Endothelial cell of umbilical vein (primary cell): Measurements from ENCODE around the gene KIF1C. TPM values are rescaled to one million over a fixed set of nuclear protein-coding genes. Genes with fewer than 3 reads are reported as not detected.

Experiments used
- BruUV-seq: library from RNA; stranded (reverse); fragments of 400-500 nt; replicated peaks from 2 replicates; lab custom pipeline; 2021; lab: Mats Ljungman, UMichigan
- CTCF ChIA-PET: fragments of 300-600, 350-600 bp; sonication (Branson Sonifier 250); formaldehyde crosslinking; loops from one replicate; lab custom pipeline; 2021; ENCODE audit warnings: antibody characterized with exemption, inconsistent platforms; lab: Charles Lee
- POLR2A ChIA-PET: fragments of 300-600, 350-600 bp; sonication (Branson Sonifier 250); formaldehyde crosslinking; loops from one replicate; lab custom pipeline; 2021; ENCODE audit warnings: antibody characterized with exemption, inconsistent platforms; lab: Charles Lee
- DNase-seq: peaks from one replicate; pipeline ENCODE4 v3.0.0-alpha.2; 2011; ENCODE audit warnings: low read depth, low spot score
- FAIRE-seq: peaks from 2 replicates; lab custom pipeline; 2011; peaks lifted over from hg19 to GRCh38; lab: Jason Lieb, UNC
- H2AFZ ChIP-seq: 2 replicates; pipeline ENCODE4 v1.6.0; 2012; ENCODE audit warnings: low read depth, low read length, control low read depth, inconsistent platforms
- H3K27ac ChIP-seq: 2 replicates; pipeline ENCODE4 v1.5.1; 2011; ENCODE audit warnings: low read depth, mild to moderate bottlenecking, control low read depth, low read length, moderate library complexity; ENCODE audit not compliant: insufficient read depth
- H3K27me3 ChIP-seq, 2 experiments: 2 replicates each; pipeline versions ENCODE4 v1.6.0 to v1.6.1; 2011; ENCODE audit warnings: low read length in 2 of 2, mixed read lengths in 1 of 2; ENCODE audit not compliant: control insufficient read depth in 2 of 2, insufficient read depth in 2 of 2
- H3K36me3 ChIP-seq, 2 experiments: 2 replicates in 1 of 2; 3 replicates in 1 of 2; pipeline ENCODE4 v1.5.1; 2011; ENCODE audit warnings: low read length in 2 of 2, mild to moderate bottlenecking in 1 of 2, moderate library complexity in 1 of 2; ENCODE audit not compliant: control insufficient read depth in 2 of 2, insufficient read depth in 2 of 2; ENCODE audit errors: extremely low read depth in 1 of 2
- H3K4me1 ChIP-seq: 3 replicates; pipeline ENCODE4 v1.5.1; 2011; ENCODE audit warnings: mild to moderate bottlenecking, low read length; ENCODE audit not compliant: control insufficient read depth, insufficient read depth; ENCODE audit errors: extremely low read depth
- H3K4me2 ChIP-seq: 2 replicates; pipeline ENCODE4 v1.6.1; 2011; ENCODE audit warnings: low read length, control low read depth, mixed read lengths; ENCODE audit not compliant: insufficient read depth
- H3K4me3 ChIP-seq, 3 experiments: fragments of 200-600 bp in 1 of 3; sonication (generic), shearing (Covaris generic) in 1 of 3; replicated peaks in 1 of 3; 2 replicates each; pipeline ENCODE4 v1.5.1; 2011 to 2016; ENCODE audit warnings: control low read depth in 3 of 3, low read length in 3 of 3, mild to moderate bottlenecking in 2 of 3, inconsistent platforms in 1 of 3, low read depth in 1 of 3, moderate library complexity in 1 of 3; ENCODE audit not compliant: insufficient read depth in 1 of 3
- H3K79me2 ChIP-seq: 2 replicates; pipeline ENCODE4 v1.6.0; 2012; ENCODE audit warnings: low read length, inconsistent platforms; ENCODE audit not compliant: control insufficient read depth, insufficient read depth
- H3K9ac ChIP-seq: replicated peaks from 2 replicates; pipeline ENCODE3; 2011; ENCODE audit warnings: low read length, control low read depth; ENCODE audit not compliant: insufficient read depth; ENCODE audit errors: extremely low read depth
- H3K9me1 ChIP-seq: replicated peaks from 3 replicates; pipeline ENCODE4 v1.6.0; 2011; ENCODE audit warnings: mild to moderate bottlenecking, low read length; ENCODE audit not compliant: control insufficient read depth, insufficient read depth; ENCODE audit errors: extremely low read depth
- H3K9me3 ChIP-seq: replicated peaks from 2 replicates; pipeline ENCODE4 v1.5.1; 2012; ENCODE audit warnings: low read length, inconsistent platforms; ENCODE audit not compliant: control insufficient read depth, insufficient read depth
- H4K20me1 ChIP-seq: replicated peaks from 2 replicates; pipeline ENCODE3; 2011; ENCODE audit warnings: mild to moderate bottlenecking, low read length; ENCODE audit not compliant: control insufficient read depth, insufficient read depth; ENCODE audit errors: extremely low read depth
- FOS ChIP-seq: IDR thresholded peaks from 2 replicates; pipeline ENCODE4 v1.6.1; 2011; ENCODE audit warnings: mild to moderate bottlenecking, low read length, moderate library complexity, borderline replicate concordance; ENCODE audit not compliant: insufficient read depth
- GATA2 ChIP-seq: IDR thresholded peaks from 2 replicates; pipeline ENCODE4 v1.7.0; 2011; ENCODE audit warnings: low read depth, mild to moderate bottlenecking, moderate library complexity, mixed read lengths, low read length; ENCODE audit not compliant: insufficient read length, insufficient read depth
- MYC ChIP-seq: IDR thresholded peaks from one replicate; pipeline ENCODE4 v1.6.1; 2011; ENCODE audit warnings: mild to moderate bottlenecking, low read depth, low read length
- dilution Hi-C: fragments of 300-500 bp; cut with MboI; formaldehyde crosslinking; loops from one replicate; pipeline ENCODE4 v1.15.0; 2019; ENCODE audit warnings: low sequenced_read_pairs; ENCODE audit not compliant: extremely low pct_ligation_motif_present
- intact Hi-C: fragments of 100-400 bp; cut with micrococcal nuclease; formaldehyde crosslinking; loops from one replicate; pipeline ENCODE4 v1.10.0; 2022
- polyA plus RNA-seq, 4 experiments: library from polyadenylated mRNA; depleted of rRNA in 3 of 4; stranded (reverse) in 3 of 4; unstranded in 1 of 4; fragments of >200 nt; gene quantifications; 2 replicates each; pipeline versions ENCODE4 v1.2.1 to v1.2.3, GENCODE V29; 2011 to 2012; ENCODE audit warnings: missing spikeins in 1 of 4
- total RNA-seq: library from RNA; stranded (reverse); gene quantifications from 2 replicates; pipeline ENCODE4 v1.2.3, GENCODE V29; 2021
- TF ChIP-seq, protein P1 (sequence below): IDR thresholded peaks from 2 replicates; pipeline ENCODE4 v1.6.1; 2011; ENCODE audit not compliant: insufficient read depth, insufficient read length
- TF ChIP-seq, protein P2 (sequence below), 2 donors: IDR thresholded peaks; 1 replicate in 1 of 2; 2 replicates in 1 of 2; pipeline ENCODE4 v1.5.1; 2011; ENCODE audit warnings: low read length in 2 of 2, mild to moderate bottlenecking in 2 of 2, moderate library complexity in 2 of 2, control low read depth in 1 of 2, inconsistent platforms in 1 of 2, low read depth in 1 of 2; ENCODE audit not compliant: insufficient read depth in 1 of 2; ENCODE audit errors: extremely low read depth in 1 of 2

KIF1C gene
- total and polyA plus RNA-seq, 2 donors (not counting 3 experiments of a cell fraction or from before 2014, with no cell fraction given) = 33.6 to 171 TPM

GRCh38 chr17:4955091-4955490, 42.7 kb upstream of the KIF1C start:
- Histone ChIP-seq H4K20me1 (no peaks in the 10 kb centered on the region), H2AFZ (no peak overlapping the region), H3K4me2 (no peak overlapping the region), H3K79me2 (no peaks in the 10 kb centered on the region), H3K4me3 (no peak overlapping the region), H3K4me1 (peaks cover 24% of the 10 kb centered on the region), H3K9me1 (no peaks in the 10 kb centered on the region), H3K27me3 (no peaks in the 10 kb centered on the region), H3K27ac (no peak overlapping the region), H3K36me3 (peaks cover 0 to 7% of the 10 kb centered on the region in 2 experiments), H3K9ac (no peak overlapping the region), H3K9me3 (no peaks in the 10 kb centered on the region)
- DNase-seq (no peak), FAIRE-seq (no peak)
- TF ChIP-seq GATA2 = no peak
- TF ChIP-seq, protein P1, sequence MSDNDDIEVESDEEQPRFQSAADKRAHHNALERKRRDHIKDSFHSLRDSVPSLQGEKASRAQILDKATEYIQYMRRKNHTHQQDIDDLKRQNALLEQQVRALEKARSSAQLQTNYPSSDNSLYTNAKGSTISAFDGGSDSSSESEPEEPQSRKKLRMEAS = no peak
- TF ChIP-seq MYC = no peak
- intact Hi-C loops (no loop called here), dilution Hi-C loops (no loop called here)
- POLR2A ChIA-PET = no interaction called here
- BruUV-seq = no TSS peak
- CTCF ChIA-PET = interaction anchor here (3.3 kb wide), 1 partner anchor 46 kb away, joined by 22 read pairs; no protein-coding TSS in a partner anchor

DNA sequence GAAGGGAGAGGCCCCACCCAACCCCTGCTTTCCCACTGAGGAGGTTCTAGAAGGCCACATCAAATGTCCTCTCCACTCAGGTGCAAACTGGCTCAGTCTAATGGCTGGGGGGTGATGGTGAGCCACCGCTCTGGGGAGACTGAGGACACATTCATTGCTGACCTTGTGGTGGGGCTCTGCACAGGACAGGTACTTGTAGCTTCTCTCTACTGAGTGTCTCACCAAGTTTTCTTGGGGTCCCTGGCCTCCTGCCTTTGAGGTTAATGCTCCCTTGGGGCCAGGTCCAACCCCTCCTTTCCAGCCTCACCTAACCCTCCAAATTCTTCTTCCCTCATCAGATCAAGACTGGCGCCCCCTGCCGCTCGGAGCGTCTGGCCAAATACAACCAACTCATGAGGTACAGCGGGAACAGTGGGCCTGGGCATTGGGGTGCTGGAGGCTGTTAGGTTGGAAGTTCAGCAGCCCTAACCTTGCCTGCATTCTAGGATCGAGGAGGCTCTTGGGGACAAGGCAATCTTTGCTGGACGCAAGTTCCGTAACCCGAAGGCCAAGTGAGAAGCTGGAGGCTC, 41.2 kb upstream of the KIF1C start:
- no TSS peak for BruUV-seq
- dilution Hi-C loops (no loop called here), intact Hi-C loops (no loop called here)
- H3K4me2 ChIP-seq = no peak overlapping the region
- H2AFZ ChIP-seq = no peak overlapping the region
- H3K9me1 ChIP-seq = no peaks in the 10 kb centered on the region
- POLR2A ChIA-PET = no interaction called here
- peaks cover 15% of the 10 kb centered on the region for H3K4me1 ChIP-seq
- no peak overlapping the region for H3K9ac ChIP-seq
- CTCF ChIA-PET = interaction anchor here (0.8 to 3.3 kb wide), 4 partner anchors 11 to 47 kb away, joined by 3 to 22 read pairs (median 5); partner anchors contain the start of genes CAMTA2, SLC25A11 and SPAG7
- peaks cover 0 to 7% of the 10 kb centered on the region in 2 experiments for H3K36me3 ChIP-seq
- FAIRE-seq (peak; percentile 4), DNase-seq (no peak)
- no peak overlapping the region for H3K4me3 ChIP-seq
- H3K27me3 ChIP-seq = no peaks in the 10 kb centered on the region
- no peaks in the 10 kb centered on the region for H4K20me1 ChIP-seq
- no peak overlapping the region for H3K27ac ChIP-seq
- no peak for TF ChIP-seq MYC
- TF ChIP-seq FOS = no peak
- TF ChIP-seq, protein P2, sequence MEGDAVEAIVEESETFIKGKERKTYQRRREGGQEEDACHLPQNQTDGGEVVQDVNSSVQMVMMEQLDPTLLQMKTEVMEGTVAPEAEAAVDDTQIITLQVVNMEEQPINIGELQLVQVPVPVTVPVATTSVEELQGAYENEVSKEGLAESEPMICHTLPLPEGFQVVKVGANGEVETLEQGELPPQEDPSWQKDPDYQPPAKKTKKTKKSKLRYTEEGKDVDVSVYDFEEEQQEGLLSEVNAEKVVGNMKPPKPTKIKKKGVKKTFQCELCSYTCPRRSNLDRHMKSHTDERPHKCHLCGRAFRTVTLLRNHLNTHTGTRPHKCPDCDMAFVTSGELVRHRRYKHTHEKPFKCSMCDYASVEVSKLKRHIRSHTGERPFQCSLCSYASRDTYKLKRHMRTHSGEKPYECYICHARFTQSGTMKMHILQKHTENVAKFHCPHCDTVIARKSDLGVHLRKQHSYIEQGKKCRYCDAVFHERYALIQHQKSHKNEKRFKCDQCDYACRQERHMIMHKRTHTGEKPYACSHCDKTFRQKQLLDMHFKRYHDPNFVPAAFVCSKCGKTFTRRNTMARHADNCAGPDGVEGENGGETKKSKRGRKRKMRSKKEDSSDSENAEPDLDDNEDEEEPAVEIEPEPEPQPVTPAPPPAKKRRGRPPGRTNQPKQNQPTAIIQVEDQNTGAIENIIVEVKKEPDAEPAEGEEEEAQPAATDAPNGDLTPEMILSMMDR (IDR thresholded peaks at IDR 0.05; ENCODE audit: extremely low read depth in 1 of 2, insufficient read depth in 1 of 2, low read depth in 1 of 2, low read length in 2 of 2) = peak; percentile 23 to 24
- TF ChIP-seq GATA2 = no peak
- no peaks in the 10 kb centered on the region for H3K9me3 ChIP-seq
- no peaks in the 10 kb centered on the region for H3K79me2 ChIP-seq
